Right kidney (tissue), 9 donors: ENCODE data around the gene TSPYL2.
A peak's percentile ranks its signal among the peaks of the same experiment; 100 is the strongest.

Source experiments
- DNase-seq: peaks from one replicate; pipeline ENCODE4 v3.0.0-alpha.2; 2016
- long read RNA-seq, 8 donors: transcript quantifications; one replicate each; lab custom pipeline, GENCODE V29; 2026

TSPYL2 gene
- long read RNA-seq, donor 1, full-length matches to known transcripts: 6 of 6 reads
- long read RNA-seq, donor 1, partial matches to known transcripts: 0 of 6 reads
- long read RNA-seq, donor 1, other reads (novel, unspliced or antisense): 0 of 6 reads
- long read RNA-seq, donor 2: 0 reads
- long read RNA-seq, donor 3, partial matches to known transcripts: 0 of 1 reads
- long read RNA-seq, donor 3, other reads (novel, unspliced or antisense): 0 of 1 reads
- long read RNA-seq, donor 4, partial matches to known transcripts: 0 of 2 reads
- long read RNA-seq, donor 4, other reads (novel, unspliced or antisense): 0 of 2 reads
- long read RNA-seq, donor 5, partial matches to known transcripts: 0 of 2 reads
- long read RNA-seq, donor 5, other reads (novel, unspliced or antisense): 0 of 2 reads
- long read RNA-seq, donor 6: 0 reads
- long read RNA-seq, donor 7, transcript TSPYL2-205 (6 exons, 966 nt): major isoform, 5 of 11 reads
- long read RNA-seq, donor 7, partial matches to known transcripts: 5 of 11 reads
- long read RNA-seq, donor 7, other reads (novel, unspliced or antisense): 0 of 11 reads
- long read RNA-seq, donor 8, partial matches to known transcripts: 0 of 2 reads
- long read RNA-seq, donor 8, other reads (novel, unspliced or antisense): 0 of 2 reads

DNA sequence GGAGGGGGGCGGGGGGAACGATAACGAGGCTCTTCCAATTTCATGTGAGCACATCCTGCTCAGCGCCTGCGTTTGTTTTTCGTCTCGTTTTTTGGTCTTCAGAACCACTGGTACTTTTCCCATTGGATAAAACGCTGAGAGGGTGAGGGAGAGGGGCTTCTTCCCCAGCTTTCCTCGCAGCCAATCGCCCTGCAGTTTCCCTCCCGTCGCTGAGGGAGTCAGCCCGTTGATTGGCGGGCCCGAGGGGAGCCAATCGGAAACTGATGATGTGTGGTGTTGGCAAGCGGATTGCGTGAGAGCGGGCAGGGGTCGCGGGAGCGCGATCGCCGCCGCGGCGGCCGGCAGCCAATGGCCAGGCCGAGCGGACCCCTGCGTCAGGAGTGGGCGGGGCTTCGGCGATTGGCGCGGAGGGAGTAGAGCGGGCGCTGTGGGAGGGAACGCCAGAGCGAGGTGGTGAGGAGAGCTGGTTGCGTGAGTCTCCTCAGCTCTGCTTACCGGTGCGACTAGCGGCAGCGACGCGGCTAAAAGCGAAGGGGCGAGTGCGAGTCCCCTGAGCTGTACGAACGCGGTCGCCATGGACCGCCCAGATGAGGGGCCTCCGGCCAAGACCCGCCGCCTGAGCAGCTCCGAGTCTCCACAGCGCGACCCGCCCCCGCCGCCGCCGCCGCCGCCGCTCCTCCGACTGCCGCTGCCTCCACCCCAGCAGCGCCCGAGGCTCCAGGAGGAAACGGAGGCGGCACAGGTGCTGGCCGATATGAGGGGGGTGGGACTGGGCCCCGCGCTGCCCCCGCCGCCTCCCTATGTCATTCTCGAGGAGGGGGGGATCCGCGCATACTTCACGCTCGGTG lies at the start of gene TSPYL2:
Gene TSPYL2, plus strand, starts transcription at position 443 of the 848 bp plus-strand sequence. Its CDS starts 132 bp downstream, at position 575.
- DNase-seq: peak; percentile 87

DNA sequence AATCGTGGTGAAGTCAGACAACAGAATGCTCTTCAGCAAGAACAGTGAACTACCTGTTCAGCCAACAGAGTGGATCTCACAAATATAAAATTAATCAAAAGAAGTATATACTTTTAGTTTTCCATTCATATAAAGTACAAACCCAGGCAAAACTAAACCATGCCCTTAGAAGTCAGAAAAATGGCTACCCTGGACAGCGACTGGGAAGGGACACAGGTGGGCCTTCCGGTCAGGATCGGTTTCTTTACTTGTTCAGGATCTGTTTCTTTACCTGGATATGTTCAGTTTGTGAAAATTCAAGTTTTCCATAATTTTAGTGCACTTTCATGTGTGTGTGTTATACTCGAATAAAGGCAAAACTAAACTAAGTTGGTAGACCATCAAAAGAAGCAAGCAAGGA lies 46.0 kb upstream of the TSPYL2 start:
- no peak for DNase-seq

DNA sequence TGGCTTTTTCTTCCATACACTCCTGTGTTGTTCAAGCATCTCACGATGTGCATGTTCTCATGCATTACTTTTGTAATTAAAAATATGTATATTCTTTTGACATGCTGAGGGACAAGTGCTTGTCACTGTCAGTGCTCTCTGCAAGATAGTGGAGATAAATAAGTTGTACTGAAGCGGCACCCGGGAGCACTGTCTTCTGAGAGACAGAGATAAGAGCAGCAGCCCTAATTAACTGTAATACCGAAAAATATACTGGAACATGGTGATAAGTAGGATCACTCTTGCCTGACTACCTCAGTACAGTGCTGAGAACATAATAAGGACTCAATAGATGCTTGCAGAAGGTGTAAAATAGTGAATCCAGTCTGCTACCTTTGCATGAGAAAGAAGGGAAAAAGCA lies 42.9 kb upstream of the TSPYL2 start:
- no peak for DNase-seq

DNA sequence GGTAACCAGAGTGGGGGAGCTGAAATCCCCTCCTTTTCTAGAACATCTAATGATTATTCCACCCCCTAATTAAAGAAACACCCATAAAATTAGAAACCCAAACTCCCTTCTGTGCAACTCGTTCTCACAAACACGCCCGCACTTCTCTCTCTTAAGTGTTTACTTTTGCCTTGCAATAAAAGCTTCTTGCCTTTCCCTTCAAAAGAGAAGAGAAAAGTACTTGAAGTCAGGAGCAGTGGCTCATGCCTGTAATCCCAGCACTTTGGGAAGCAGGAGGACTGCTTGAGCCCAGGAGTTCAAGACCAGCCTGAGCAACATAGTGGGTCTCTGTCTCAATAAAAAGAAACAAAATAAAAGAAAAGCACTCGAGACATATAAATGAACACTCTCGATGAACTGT lies 37.2 kb upstream of the TSPYL2 start:
- DNase-seq: no peak

GRCh38 chrX:53047228-53047627 lies 34.9 kb upstream of the TSPYL2 start:
- no peak for DNase-seq

GRCh38 chrX:53048169-53049126 lies 33.7 kb upstream of the TSPYL2 start, which contains the start of gene GPR173:
GPR173 (plus strand) TSS chrX:53048789; CDS start chrX:53076622, 27,833 bp downstream.
- DNase-seq: peak; percentile 75

- no peak for DNase-seq
Observed at GRCh38 chrX:53049127-53049517, 33.0 kb upstream of the TSPYL2 start.

GRCh38 chrX:53050841-53051240 lies 31.3 kb upstream of the TSPYL2 start:
- no peak for DNase-seq

GRCh38 chrX:53055244-53055849 lies 26.8 kb upstream of the TSPYL2 start:
- DNase-seq: no peak

- no peak for DNase-seq
Observed at GRCh38 chrX:53056292-53056691, 25.9 kb upstream of the TSPYL2 start.

- DNase-seq: no peak
Observed at GRCh38 chrX:53065104-53065503, 17.1 kb upstream of the TSPYL2 start.

- no peak for DNase-seq
Observed at GRCh38 chrX:53071064-53071463, 11.1 kb upstream of the TSPYL2 start.

DNA sequence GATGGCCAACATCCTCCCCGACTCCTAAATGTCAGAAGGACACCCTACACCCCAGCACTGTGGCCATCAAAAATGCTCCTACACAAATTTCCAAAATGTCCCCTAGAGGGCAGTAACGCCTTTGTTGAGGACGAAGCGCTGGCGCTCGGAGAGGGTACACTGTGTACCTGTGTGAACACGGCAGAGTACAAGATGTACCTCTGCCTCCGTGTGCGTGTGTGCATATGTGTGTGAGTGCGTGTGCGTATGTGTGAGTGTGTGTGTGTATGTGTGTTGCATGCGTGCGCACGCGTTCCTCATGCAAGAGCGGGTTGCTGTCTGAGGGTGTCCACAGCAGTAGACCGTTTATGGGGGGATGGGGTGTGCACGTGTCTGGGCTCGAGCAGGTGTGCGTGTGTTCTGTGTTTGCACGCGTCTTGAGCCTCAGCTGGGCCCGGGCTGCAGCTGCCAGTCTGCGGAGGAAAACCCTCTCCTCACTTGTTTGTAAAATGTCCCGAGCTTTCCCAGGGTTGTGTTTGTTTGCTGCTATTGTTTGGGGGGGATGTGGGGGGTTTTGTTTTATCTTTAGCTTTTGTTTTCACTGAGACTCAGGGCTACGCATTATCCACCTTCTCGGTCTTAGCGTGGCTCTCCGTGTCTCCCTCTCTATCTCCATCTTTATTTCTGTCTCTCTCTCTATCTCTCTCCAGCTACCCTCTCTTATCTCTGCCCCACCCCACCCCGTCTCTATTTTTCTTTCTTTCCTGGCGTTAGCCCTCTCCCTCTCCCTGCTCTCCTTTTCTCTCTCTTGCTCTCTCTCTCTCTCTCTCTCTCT lies 10.4 kb upstream of the TSPYL2 start:
- DNase-seq: peak; percentile 62

DNA sequence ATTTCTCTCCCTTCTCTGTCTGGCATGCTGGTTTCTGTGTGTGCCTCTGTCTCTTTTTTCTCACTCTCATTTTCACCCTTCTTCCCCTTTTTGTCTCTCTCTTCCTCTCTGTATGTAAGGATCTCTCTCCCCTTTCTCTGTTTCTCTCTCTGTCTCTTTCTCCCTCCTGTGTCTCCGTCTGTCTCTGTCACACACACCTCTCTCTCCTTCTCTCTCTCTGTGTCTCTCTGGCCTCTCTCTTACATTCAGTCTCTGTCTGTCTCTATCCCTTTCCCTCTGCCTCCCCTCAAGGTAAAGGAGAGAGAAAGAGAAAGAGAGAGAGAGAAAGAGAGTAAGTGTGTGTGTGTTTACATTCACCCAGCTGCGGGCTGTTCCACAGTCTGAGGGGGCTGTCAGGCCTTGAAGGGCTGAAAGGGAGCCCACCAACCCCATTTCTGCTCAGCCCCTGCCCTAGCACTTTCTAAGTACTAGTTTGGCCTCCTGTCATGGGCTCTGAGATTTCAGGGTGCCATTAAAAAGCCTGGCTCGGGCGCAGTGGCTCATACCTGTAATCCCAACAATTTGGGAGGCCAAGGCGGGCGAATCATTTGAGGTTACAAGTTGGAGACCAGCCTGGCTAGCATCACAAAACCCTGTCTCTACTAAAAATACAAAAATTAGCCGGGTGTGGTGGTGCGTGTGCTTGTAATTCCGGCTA lies 9.6 kb upstream of the TSPYL2 start:
- no peak for DNase-seq

- no peak for DNase-seq
Observed at GRCh38 chrX:53073115-53073586, 9.0 kb upstream of the TSPYL2 start.

DNA sequence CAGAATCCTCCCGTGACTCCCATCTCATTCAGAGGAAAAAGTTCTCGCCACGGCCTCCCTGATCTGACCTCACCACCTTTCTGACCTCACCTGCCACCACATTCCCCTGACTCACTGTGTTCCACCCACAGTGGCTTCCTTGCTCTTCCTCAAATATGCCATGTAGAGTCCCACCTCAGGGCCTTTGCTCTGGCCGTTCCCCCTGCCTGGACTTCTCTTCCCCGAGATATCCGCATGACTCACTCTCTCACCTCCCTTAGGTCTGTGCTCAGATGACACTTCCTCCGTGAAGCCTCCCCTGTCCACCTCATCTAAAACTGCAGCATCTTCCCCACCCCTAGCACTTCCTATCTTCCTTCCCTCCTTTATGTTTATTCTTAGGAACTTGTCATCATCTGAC lies 7.2 kb upstream of the TSPYL2 start:
- DNase-seq: no peak

DNA sequence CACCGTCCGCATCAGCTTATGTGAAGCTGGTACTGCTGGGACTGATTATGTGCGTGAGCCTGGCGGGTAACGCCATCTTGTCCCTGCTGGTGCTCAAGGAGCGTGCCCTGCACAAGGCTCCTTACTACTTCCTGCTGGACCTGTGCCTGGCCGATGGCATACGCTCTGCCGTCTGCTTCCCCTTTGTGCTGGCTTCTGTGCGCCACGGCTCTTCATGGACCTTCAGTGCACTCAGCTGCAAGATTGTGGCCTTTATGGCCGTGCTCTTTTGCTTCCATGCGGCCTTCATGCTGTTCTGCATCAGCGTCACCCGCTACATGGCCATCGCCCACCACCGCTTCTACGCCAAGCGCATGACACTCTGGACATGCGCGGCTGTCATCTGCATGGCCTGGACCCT lies 5.5 kb upstream of the TSPYL2 start:
- DNase-seq: no peak

DNA sequence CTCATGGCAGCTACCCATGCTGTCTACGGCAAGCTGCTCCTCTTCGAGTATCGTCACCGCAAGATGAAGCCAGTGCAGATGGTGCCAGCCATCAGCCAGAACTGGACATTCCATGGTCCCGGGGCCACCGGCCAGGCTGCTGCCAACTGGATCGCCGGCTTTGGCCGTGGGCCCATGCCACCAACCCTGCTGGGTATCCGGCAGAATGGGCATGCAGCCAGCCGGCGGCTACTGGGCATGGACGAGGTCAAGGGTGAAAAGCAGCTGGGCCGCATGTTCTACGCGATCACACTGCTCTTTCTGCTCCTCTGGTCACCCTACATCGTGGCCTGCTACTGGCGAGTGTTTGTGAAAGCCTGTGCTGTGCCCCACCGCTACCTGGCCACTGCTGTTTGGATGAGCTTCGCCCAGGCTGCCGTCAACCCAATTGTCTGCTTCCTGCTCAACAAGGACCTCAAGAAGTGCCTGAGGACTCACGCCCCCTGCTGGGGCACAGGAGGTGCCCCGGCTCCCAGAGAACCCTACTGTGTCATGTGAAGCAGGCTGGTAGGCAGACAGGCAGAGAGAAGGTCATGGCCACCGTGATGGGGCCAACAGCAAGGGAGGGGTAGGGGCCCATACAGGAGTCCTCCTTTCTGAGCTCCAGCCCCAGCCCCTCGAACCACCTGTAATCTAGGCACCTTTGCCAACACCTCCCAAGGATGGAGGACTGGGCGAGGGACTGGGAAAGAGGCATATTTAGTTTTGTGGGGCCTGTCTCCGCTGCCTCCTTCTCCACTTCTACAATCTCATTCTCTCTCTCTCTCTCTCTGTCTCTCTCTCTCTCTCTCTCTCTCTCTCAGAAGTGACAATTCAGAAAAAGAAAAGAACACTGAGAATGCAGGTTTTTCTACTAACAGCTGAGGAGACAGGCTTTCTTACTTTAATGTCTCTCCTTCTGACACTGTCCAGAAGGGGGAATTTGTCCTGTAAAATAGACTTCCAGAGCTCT lies 4.7 kb upstream of the TSPYL2 start:
- DNase-seq: no peak
